ENCODE data around the gene HERC5. TPM values are rescaled to one million over a fixed set of nuclear protein-coding genes. Genes with fewer than 3 reads are reported as not detected.

The HERC5 gene
- total RNA-seq: 19.3 TPM
- polyA plus RNA-seq: 19.1 TPM
- long read RNA-seq, donor 1: 0 reads
- long read RNA-seq, donor 2: 0 reads
- long read RNA-seq, donor 3: 0 reads
- long read RNA-seq, donor 4: 0 reads
- long read RNA-seq, donor 5, partial matches to known transcripts: 0 of 2 reads
- long read RNA-seq, donor 5, other reads (novel, unspliced or antisense): 0 of 2 reads
- long read RNA-seq, donor 6, partial matches to known transcripts: 0 of 2 reads
- long read RNA-seq, donor 6, other reads (novel, unspliced or antisense): 0 of 2 reads
- long read RNA-seq, donor 7, partial matches to known transcripts: 0 of 1 reads
- long read RNA-seq, donor 7, other reads (novel, unspliced or antisense): 0 of 1 reads
- long read RNA-seq, donor 8: 0 reads
- long read RNA-seq, donor 9, partial matches to known transcripts: 0 of 1 reads
- long read RNA-seq, donor 9, other reads (novel, unspliced or antisense): 0 of 1 reads
- long read RNA-seq, donor 10, partial matches to known transcripts: 0 of 1 reads
- long read RNA-seq, donor 10, other reads (novel, unspliced or antisense): 0 of 1 reads

GRCh38 chr4:88456670-88457306, at the start of gene HERC5:
HERC5 (plus strand) TSS chr4:88457119; CDS start chr4:88457270, 151 bp downstream.
- H3K27ac ChIP-seq (ENCODE audit: low read depth in 1 of 2, low read length in 1 of 2): peak within 1 kb of the TSS; percentile 36 to 52
- peaks cover 4 to 7% of the 10 kb centered on the region in 2 donors for H3K4me1 ChIP-seq (ENCODE audit: control insufficient read depth in 2 of 2, insufficient read depth in 2 of 2, low read length in 2 of 2)
- peaks cover 10 to 22% of the 10 kb centered on the region in 2 donors for H3K27me3 ChIP-seq (ENCODE audit: control insufficient read depth in 2 of 2, insufficient read depth in 1 of 2, low read length in 1 of 2)
- H3K4me3 ChIP-seq (ENCODE audit: low read length in 2 of 2): peak within 1 kb of the TSS; percentile 56 to 62
- peaks cover 1 to 8% of the 10 kb centered on the region in 2 donors for H3K9me3 ChIP-seq (ENCODE audit: control insufficient read depth in 2 of 2, insufficient read depth in 1 of 2, low read length in 1 of 2)
- DNase-seq (ENCODE audit: low read depth in 6 of 9, low spot score in 9 of 9): peak; percentile 77 to 96 (median 89)
- no peaks in the 10 kb centered on the region for H3K36me3 ChIP-seq (ENCODE audit: control insufficient read depth in 2 of 2, insufficient read depth in 2 of 2, low read length in 1 of 2)
- under 1% methylated on average over 57 of the region's 57 CpGs for WGBS

- Histone ChIP-seq H3K4me3 (ENCODE audit: low read length in 2 of 2) (no peak overlapping the region), H3K9me3 (ENCODE audit: control insufficient read depth in 2 of 2, insufficient read depth in 1 of 2, low read length in 1 of 2) (no peaks in the 10 kb centered on the region), H3K4me1 (ENCODE audit: control insufficient read depth in 2 of 2, insufficient read depth in 2 of 2, low read length in 2 of 2) (no peaks in the 10 kb centered on the region), H3K27me3 (ENCODE audit: control insufficient read depth in 2 of 2, insufficient read depth in 1 of 2, low read length in 1 of 2) (no peaks in the 10 kb centered on the region), H3K27ac (ENCODE audit: low read depth in 1 of 2, low read length in 1 of 2) (no peak overlapping the region), H3K36me3 (ENCODE audit: control insufficient read depth in 2 of 2, insufficient read depth in 2 of 2, low read length in 1 of 2) (peaks cover 0 to 3% of the 10 kb centered on the region in 2 donors)
- WGBS: 98% methylated on average over 2 of the region's 2 CpGs
- no peak for DNase-seq (ENCODE audit: low read depth in 6 of 9, low spot score in 9 of 9)
These were observed 47.7 kb upstream of the HERC5 start for GRCh38 chr4:88409206-88409605.

- WGBS: 100% methylated on average over 1 of the region's 1 CpG
- no peaks in the 10 kb centered on the region for H3K4me1 ChIP-seq (ENCODE audit: control insufficient read depth in 2 of 2, insufficient read depth in 2 of 2, low read length in 2 of 2)
- no peak overlapping the region for H3K27ac ChIP-seq (ENCODE audit: low read depth in 1 of 2, low read length in 1 of 2)
- H3K36me3 ChIP-seq (ENCODE audit: control insufficient read depth in 2 of 2, insufficient read depth in 2 of 2, low read length in 1 of 2): no peaks in the 10 kb centered on the region
- no peaks in the 10 kb centered on the region for H3K27me3 ChIP-seq (ENCODE audit: control insufficient read depth in 2 of 2, insufficient read depth in 1 of 2, low read length in 1 of 2)
- DNase-seq (ENCODE audit: low read depth in 6 of 9, low spot score in 9 of 9): no peak
- no peak overlapping the region for H3K4me3 ChIP-seq (ENCODE audit: low read length in 2 of 2)
- H3K9me3 ChIP-seq (ENCODE audit: control insufficient read depth in 2 of 2, insufficient read depth in 1 of 2, low read length in 1 of 2): no peaks in the 10 kb centered on the region
These were observed 47.1 kb upstream of the HERC5 start for GRCh38 chr4:88409789-88410188.

DNA sequence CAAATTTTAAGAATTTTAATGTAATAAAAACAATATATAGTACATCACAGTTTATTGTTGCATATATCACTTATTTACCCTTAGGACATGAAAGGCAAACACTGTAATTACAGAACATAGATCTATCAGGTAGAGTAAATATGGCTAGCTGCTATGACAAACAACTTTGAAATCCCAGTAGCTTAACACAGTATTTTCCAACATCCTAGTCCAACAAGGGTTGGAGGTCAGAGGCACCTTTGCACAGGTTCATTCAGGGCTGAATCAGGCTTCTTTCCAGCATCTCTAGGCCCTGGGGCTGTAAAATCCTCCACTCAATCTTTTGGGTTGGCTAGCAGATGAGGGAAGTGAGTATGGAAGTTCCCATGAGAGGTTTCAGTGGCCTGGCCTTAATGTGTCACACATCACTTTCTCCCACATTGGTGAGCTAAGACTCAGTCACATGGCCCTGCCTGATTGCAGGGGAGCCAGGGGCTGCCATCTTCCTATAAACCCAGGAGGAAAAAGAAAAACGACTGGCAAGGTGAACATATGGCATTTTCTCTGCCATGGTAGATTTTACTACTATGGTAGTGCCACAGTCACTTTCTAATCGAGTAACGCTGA, 45.3 kb upstream of the HERC5 start:
- 97% methylated on average over 3 of the region's 3 CpGs for WGBS
- Histone ChIP-seq H3K4me3 (ENCODE audit: low read length in 2 of 2) (no peak overlapping the region), H3K36me3 (ENCODE audit: control insufficient read depth in 2 of 2, insufficient read depth in 2 of 2, low read length in 1 of 2) (peaks cover 0 to 3% of the 10 kb centered on the region in 2 donors), H3K27ac (ENCODE audit: low read depth in 1 of 2, low read length in 1 of 2) (no peak overlapping the region), H3K4me1 (ENCODE audit: control insufficient read depth in 2 of 2, insufficient read depth in 2 of 2, low read length in 2 of 2) (no peaks in the 10 kb centered on the region), H3K27me3 (ENCODE audit: control insufficient read depth in 2 of 2, insufficient read depth in 1 of 2, low read length in 1 of 2) (no peaks in the 10 kb centered on the region), H3K9me3 (ENCODE audit: control insufficient read depth in 2 of 2, insufficient read depth in 1 of 2, low read length in 1 of 2) (no peaks in the 10 kb centered on the region)
- DNase-seq (ENCODE audit: low read depth in 6 of 9, low spot score in 9 of 9): no peak

DNA sequence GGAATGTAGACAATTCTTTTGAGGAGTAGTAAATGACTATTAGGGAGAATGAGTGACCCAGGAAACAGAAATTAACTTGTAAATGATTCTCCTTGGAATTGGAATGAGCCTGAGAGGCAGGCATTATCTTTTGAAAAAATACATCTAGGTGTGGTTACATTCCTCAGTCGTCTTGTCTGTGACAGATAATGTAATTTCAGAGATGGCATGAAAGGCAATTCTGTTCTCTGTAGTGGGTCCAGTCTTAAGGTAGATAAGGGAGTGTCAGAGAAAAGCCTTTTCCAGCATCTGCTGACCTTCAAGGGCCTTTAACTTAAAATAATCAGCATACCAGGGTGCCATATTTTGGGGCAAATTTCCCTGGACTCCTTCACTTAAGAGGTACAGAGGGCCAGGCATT, 43.1 kb upstream of the HERC5 start:
- H3K27ac ChIP-seq (ENCODE audit: low read depth in 1 of 2, low read length in 1 of 2): no peak overlapping the region
- H3K27me3 ChIP-seq (ENCODE audit: control insufficient read depth in 2 of 2, insufficient read depth in 1 of 2, low read length in 1 of 2): no peaks in the 10 kb centered on the region
- DNase-seq (ENCODE audit: low read depth in 6 of 9, low spot score in 9 of 9): no peak
- H3K9me3 ChIP-seq (ENCODE audit: control insufficient read depth in 2 of 2, insufficient read depth in 1 of 2, low read length in 1 of 2): no peaks in the 10 kb centered on the region
- 97% methylated on average over 1 of the region's 1 CpG for WGBS
- no peak overlapping the region for H3K4me3 ChIP-seq (ENCODE audit: low read length in 2 of 2)
- H3K4me1 ChIP-seq (ENCODE audit: control insufficient read depth in 2 of 2, insufficient read depth in 2 of 2, low read length in 2 of 2): no peaks in the 10 kb centered on the region
- peaks cover 0 to 3% of the 10 kb centered on the region in 2 donors for H3K36me3 ChIP-seq (ENCODE audit: control insufficient read depth in 2 of 2, insufficient read depth in 2 of 2, low read length in 1 of 2)

GRCh38 chr4:88414755-88415154, 42.2 kb upstream of the HERC5 start:
- Histone ChIP-seq H3K27me3 (ENCODE audit: control insufficient read depth in 2 of 2, insufficient read depth in 1 of 2, low read length in 1 of 2) (no peaks in the 10 kb centered on the region), H3K27ac (ENCODE audit: low read depth in 1 of 2, low read length in 1 of 2) (no peak overlapping the region), H3K9me3 (ENCODE audit: control insufficient read depth in 2 of 2, insufficient read depth in 1 of 2, low read length in 1 of 2) (no peaks in the 10 kb centered on the region), H3K4me1 (ENCODE audit: control insufficient read depth in 2 of 2, insufficient read depth in 2 of 2, low read length in 2 of 2) (no peaks in the 10 kb centered on the region), H3K4me3 (ENCODE audit: low read length in 2 of 2) (no peak overlapping the region), H3K36me3 (ENCODE audit: control insufficient read depth in 2 of 2, insufficient read depth in 2 of 2, low read length in 1 of 2) (peaks cover 0 to 3% of the 10 kb centered on the region in 2 donors)
- DNase-seq (ENCODE audit: low read depth in 6 of 9, low spot score in 9 of 9): no peak
- WGBS: 95% methylated on average over 4 of the region's 4 CpGs

- Histone ChIP-seq H3K36me3 (ENCODE audit: control insufficient read depth in 2 of 2, insufficient read depth in 2 of 2, low read length in 1 of 2) (peaks cover 0 to 3% of the 10 kb centered on the region in 2 donors), H3K27ac (ENCODE audit: low read depth in 1 of 2, low read length in 1 of 2) (no peak overlapping the region), H3K27me3 (ENCODE audit: control insufficient read depth in 2 of 2, insufficient read depth in 1 of 2, low read length in 1 of 2) (no peaks in the 10 kb centered on the region), H3K9me3 (ENCODE audit: control insufficient read depth in 2 of 2, insufficient read depth in 1 of 2, low read length in 1 of 2) (no peaks in the 10 kb centered on the region), H3K4me3 (ENCODE audit: low read length in 2 of 2) (no peak overlapping the region), H3K4me1 (ENCODE audit: control insufficient read depth in 2 of 2, insufficient read depth in 2 of 2, low read length in 2 of 2) (no peaks in the 10 kb centered on the region)
- no peak for DNase-seq (ENCODE audit: low read depth in 6 of 9, low spot score in 9 of 9)
- WGBS: 98% methylated on average over 2 of the region's 2 CpGs
These were observed 40.9 kb upstream of the HERC5 start for GRCh38 chr4:88415982-88416381.

DNA sequence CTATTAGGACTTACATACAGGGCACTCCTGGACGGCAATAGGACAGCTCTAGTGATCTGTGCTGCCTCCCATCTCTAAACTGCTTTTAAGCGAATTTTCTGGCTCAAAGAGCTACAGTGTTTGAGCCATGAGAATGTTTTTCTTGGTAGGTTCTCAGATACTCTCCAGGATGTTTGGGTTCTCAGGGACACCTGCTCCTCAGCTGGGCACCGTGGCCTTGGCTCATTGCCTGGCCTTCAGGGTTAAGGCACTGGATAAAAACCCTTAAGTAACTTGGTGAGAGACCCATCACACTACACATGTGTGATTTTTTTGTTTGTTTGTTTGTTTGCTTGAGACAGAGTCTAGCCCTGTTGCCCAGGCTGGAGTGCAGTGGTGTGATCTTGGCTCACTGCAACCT, 38.5 kb upstream of the HERC5 start:
- 87% methylated on average over 3 of the region's 3 CpGs for WGBS
- Histone ChIP-seq H3K36me3 (ENCODE audit: control insufficient read depth in 2 of 2, insufficient read depth in 2 of 2, low read length in 1 of 2) (peaks cover 0 to 3% of the 10 kb centered on the region in 2 donors), H3K27me3 (ENCODE audit: control insufficient read depth in 2 of 2, insufficient read depth in 1 of 2, low read length in 1 of 2) (no peaks in the 10 kb centered on the region), H3K9me3 (ENCODE audit: control insufficient read depth in 2 of 2, insufficient read depth in 1 of 2, low read length in 1 of 2) (no peaks in the 10 kb centered on the region), H3K4me3 (ENCODE audit: low read length in 2 of 2) (no peak overlapping the region), H3K27ac (ENCODE audit: low read depth in 1 of 2, low read length in 1 of 2) (no peak overlapping the region), H3K4me1 (ENCODE audit: control insufficient read depth in 2 of 2, insufficient read depth in 2 of 2, low read length in 2 of 2) (no peaks in the 10 kb centered on the region)
- no peak for DNase-seq (ENCODE audit: low read depth in 6 of 9, low spot score in 9 of 9)

DNA sequence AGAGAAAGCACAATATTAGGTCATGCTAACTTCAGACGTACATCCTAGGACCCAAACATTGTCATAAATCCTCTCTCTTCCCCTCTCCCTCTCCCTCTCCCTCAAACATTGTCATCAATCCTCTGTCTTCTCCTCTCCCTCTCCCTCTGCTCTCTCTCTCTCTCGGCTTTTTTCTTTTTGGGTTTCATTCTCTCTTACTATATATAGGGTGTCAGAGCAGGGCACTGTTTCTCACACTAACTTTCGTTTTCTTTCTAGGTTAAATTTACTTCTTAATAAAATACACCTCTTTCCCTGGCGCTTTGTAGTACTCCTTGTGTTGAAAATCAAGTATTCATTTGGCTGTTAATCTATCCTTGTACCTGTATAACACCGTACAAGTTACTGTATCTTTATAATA, 37.0 kb upstream of the HERC5 start:
- H3K4me3 ChIP-seq (ENCODE audit: low read length in 2 of 2): no peak overlapping the region
- H3K27me3 ChIP-seq (ENCODE audit: control insufficient read depth in 2 of 2, insufficient read depth in 1 of 2, low read length in 1 of 2): no peaks in the 10 kb centered on the region
- no peak for DNase-seq (ENCODE audit: low read depth in 6 of 9, low spot score in 9 of 9)
- H3K27ac ChIP-seq (ENCODE audit: low read depth in 1 of 2, low read length in 1 of 2): no peak overlapping the region
- no peaks in the 10 kb centered on the region for H3K9me3 ChIP-seq (ENCODE audit: control insufficient read depth in 2 of 2, insufficient read depth in 1 of 2, low read length in 1 of 2)
- 94% methylated on average over 5 of the region's 5 CpGs for WGBS
- no peaks in the 10 kb centered on the region for H3K4me1 ChIP-seq (ENCODE audit: control insufficient read depth in 2 of 2, insufficient read depth in 2 of 2, low read length in 2 of 2)
- H3K36me3 ChIP-seq (ENCODE audit: control insufficient read depth in 2 of 2, insufficient read depth in 2 of 2, low read length in 1 of 2): peaks cover 0 to 3% of the 10 kb centered on the region in 2 donors

Measured in thymus (tissue), 14 donors.